SK-N-SH treated with all-trans-retinoic acid at 6 μM for 48 hours (cell line): ENCODE data around the gene INSYN2B.
"Not testable (repeated sequence)": the region's sequence is repeated elsewhere in the genome, so short reads cannot be mapped to it uniquely, and the experiment has no call there.

Source experiments
- ATAC-seq: fragments of 200-7000 bp; cut with Tn5 transposase; 3 replicates; pipeline ENCODE4 v1.9.1; 2020; ENCODE audit warnings: mild to moderate bottlenecking, moderate library complexity
- ARNTL ChIP-seq: fragments of 450-650 bp; formaldehyde crosslinking; IDR thresholded peaks from 2 replicates; pipeline ENCODE4 v1.5.0; 2020; ENCODE audit warnings: low read depth, mild to moderate bottlenecking, moderate library complexity, borderline replicate concordance
- BACH2 ChIP-seq: fragments of 250-450 bp; sonication (Bioruptor Pico); IDR thresholded peaks from 2 replicates; pipeline ENCODE4 v1.9.0; 2021; ENCODE audit warnings: mild to moderate bottlenecking, borderline replicate concordance
- CREB5 ChIP-seq: fragments of 250-450 bp; sonication (Bioruptor Pico); IDR thresholded peaks from 2 replicates; pipeline ENCODE4 v1.5.1; 2020; ENCODE audit warnings: low read depth, mild to moderate bottlenecking, moderate library complexity
- CSDC2 ChIP-seq: fragments of 250-450 bp; sonication (Bioruptor Pico); IDR thresholded peaks from 2 replicates; pipeline ENCODE4 v1.5.0; 2020; ENCODE audit warnings: mild to moderate bottlenecking, moderate library complexity
- CSRNP3 ChIP-seq: fragments of 250-450 bp; sonication (Bioruptor Pico); IDR thresholded peaks from 2 replicates; pipeline ENCODE4 v1.5.1; 2021; ENCODE audit warnings: mild to moderate bottlenecking, moderate library complexity
- ESRRG ChIP-seq: fragments of 250-450 bp; sonication (Bioruptor Pico); IDR thresholded peaks from 2 replicates; pipeline ENCODE4 v1.6.1; 2021; ENCODE audit warnings: mild to moderate bottlenecking
- ISL1 ChIP-seq: fragments of 250-450 bp; sonication (Bioruptor Pico); IDR thresholded peaks from 2 replicates; pipeline ENCODE4 v2.1.2; 2022; ENCODE audit warnings: mild to moderate bottlenecking, moderate library complexity
- OSR1 ChIP-seq: fragments of 250-450 bp; sonication (Bioruptor Pico); IDR thresholded peaks from 2 replicates; pipeline ENCODE4 v1.8.0; 2022; ENCODE audit warnings: moderate library complexity, mild to moderate bottlenecking, inconsistent platforms
- PATZ1 ChIP-seq: fragments of 250-450 bp; sonication (Bioruptor Pico); IDR thresholded peaks from 2 replicates; pipeline ENCODE4 v1.8.0; 2020; ENCODE audit warnings: mild to moderate bottlenecking, moderate library complexity, borderline replicate concordance
- POU6F1 ChIP-seq: fragments of 250-450 bp; sonication (Bioruptor Pico); IDR thresholded peaks from 2 replicates; pipeline ENCODE4 v1.8.0; 2021; ENCODE audit warnings: low read depth, mild to moderate bottlenecking, moderate library complexity, borderline replicate concordance
- PPARA ChIP-seq: fragments of 250-450 bp; sonication (Bioruptor Pico); IDR thresholded peaks from 2 replicates; pipeline ENCODE4 v1.5.0; 2020; ENCODE audit warnings: mild to moderate bottlenecking, borderline replicate concordance
- RARB ChIP-seq: fragments of 250-450 bp; sonication (Bioruptor Pico); IDR thresholded peaks from 2 replicates; pipeline ENCODE4 v1.8.0; 2021; ENCODE audit warnings: mild to moderate bottlenecking, moderate library complexity
- TOX ChIP-seq: fragments of 250-450 bp; sonication (Bioruptor Pico); IDR thresholded peaks from 2 replicates; pipeline ENCODE4 v1.8.0; 2021; ENCODE audit warnings: mild to moderate bottlenecking, moderate library complexity, borderline replicate concordance
- TSHZ2 ChIP-seq: fragments of 250-450 bp; sonication (Bioruptor Pico); IDR thresholded peaks from 2 replicates; pipeline ENCODE4 v1.5.0; 2020; ENCODE audit warnings: mild to moderate bottlenecking, moderate library complexity
- ZC3H10 ChIP-seq: fragments of 250-450 bp; sonication (Bioruptor Pico); IDR thresholded peaks from 2 replicates; pipeline ENCODE4 v1.5.1; 2021; ENCODE audit warnings: mild to moderate bottlenecking, moderate library complexity
- ZFP3 ChIP-seq: fragments of 250-450 bp; sonication (Bioruptor Pico); IDR thresholded peaks from 2 replicates; pipeline ENCODE4 v1.5.0; 2020; ENCODE audit warnings: mild to moderate bottlenecking, moderate library complexity
- ZFP30 ChIP-seq: fragments of 450-650 bp; formaldehyde crosslinking; IDR thresholded peaks from 2 replicates; pipeline ENCODE4 v1.5.0; 2022; ENCODE audit warnings: mild to moderate bottlenecking, moderate library complexity
- ZNF565 ChIP-seq: fragments of 450-650 bp; formaldehyde crosslinking; conservative IDR thresholded peaks from 2 replicates; pipeline ENCODE4 v1.5.0; 2020; ENCODE audit warnings: low read depth, mild to moderate bottlenecking, moderate library complexity
- ZNF70 ChIP-seq: fragments of 450-650 bp; formaldehyde crosslinking; IDR thresholded peaks from 2 replicates; pipeline ENCODE4 v1.5.0; 2020; ENCODE audit warnings: mild to moderate bottlenecking, moderate library complexity

The INSYN2B gene

GRCh38 chr5:169838688-169839087 is 141.6 kb downstream of the INSYN2B start (continued):
- no peak for TF ChIP-seq POU6F1

- TF ChIP-seq BACH2 (CRISPR knock-in tag), result no peak
- no peak for TF ChIP-seq ZNF565 (CRISPR knock-in tag)
- no peak for TF ChIP-seq TSHZ2
- no peak for TF ChIP-seq PPARA (CRISPR knock-in tag)
- TF ChIP-seq CSDC2, result no peak
- no peak for TF ChIP-seq ZNF70 (CRISPR knock-in tag)
- no peak for TF ChIP-seq ZFP30
- no peak for TF ChIP-seq ARNTL (CRISPR knock-in tag)
- peak; percentile 86 for ATAC-seq
Observed at GRCh38 chr5:169837686-169838085, 142.6 kb downstream of the INSYN2B start.

GRCh38 chr5:169836835-169837536 is 143.3 kb downstream of the INSYN2B start:
- TF ChIP-seq ISL1 (no peak), ZC3H10 (CRISPR knock-in tag) (no peak), CSDC2 (no peak), ARNTL (CRISPR knock-in tag) (no peak), BACH2 (CRISPR knock-in tag) (no peak), ZNF70 (CRISPR knock-in tag) (no peak), ZFP3 (CRISPR knock-in tag) (no peak), PATZ1 (CRISPR knock-in tag) (no peak), CREB5 (no peak), ZFP30 (no peak), PPARA (CRISPR knock-in tag) (no peak), TOX (CRISPR knock-in tag) (no peak), ESRRG (no peak), TSHZ2 (no peak), ZNF565 (CRISPR knock-in tag) (no peak), POU6F1 (no peak), RARB (CRISPR knock-in tag) (no peak), CSRNP3 (CRISPR knock-in tag) (no peak), OSR1 (CRISPR knock-in tag) (no peak)
- ATAC-seq, result peak; percentile 50

GRCh38 chr5:169834540-169834939 is 145.8 kb downstream of the INSYN2B start:
- ATAC-seq, result not testable (repeated sequence)

- not testable (repeated sequence) for ATAC-seq
Observed at GRCh38 chr5:169833681-169834292, 146.5 kb downstream of the INSYN2B start.
